Kidney tubule cell (primary cell): ENCODE results near the gene COLQ.
A peak's percentile ranks its signal among the peaks of the same experiment; 100 is the strongest.

Experiments
- DNase-seq: peaks from one replicate; pipeline ENCODE4 v3.0.0-alpha.2; 2018; ENCODE audit warnings: low spot score

COLQ gene

DNA sequence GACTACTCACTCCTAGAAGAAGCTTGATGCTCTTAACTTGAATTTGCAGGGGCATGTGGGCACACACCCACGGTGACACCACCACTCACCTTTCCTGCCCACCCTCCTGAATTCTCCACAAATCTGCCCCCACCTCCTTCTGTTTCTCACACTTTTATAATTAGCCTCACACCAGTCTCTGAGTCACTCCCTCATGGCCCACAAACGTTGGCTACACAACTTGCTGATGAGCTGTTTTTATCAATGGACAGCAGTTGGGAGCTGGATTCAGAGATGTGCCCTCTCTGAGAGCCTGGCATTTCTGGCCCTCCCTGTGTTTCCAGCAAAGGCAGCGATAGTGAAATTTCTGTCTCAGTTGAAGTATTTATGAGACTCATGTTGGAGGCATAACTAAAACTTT is 1.3 kb downstream of the COLQ start:
- DNase-seq: peak; percentile 10

DNA sequence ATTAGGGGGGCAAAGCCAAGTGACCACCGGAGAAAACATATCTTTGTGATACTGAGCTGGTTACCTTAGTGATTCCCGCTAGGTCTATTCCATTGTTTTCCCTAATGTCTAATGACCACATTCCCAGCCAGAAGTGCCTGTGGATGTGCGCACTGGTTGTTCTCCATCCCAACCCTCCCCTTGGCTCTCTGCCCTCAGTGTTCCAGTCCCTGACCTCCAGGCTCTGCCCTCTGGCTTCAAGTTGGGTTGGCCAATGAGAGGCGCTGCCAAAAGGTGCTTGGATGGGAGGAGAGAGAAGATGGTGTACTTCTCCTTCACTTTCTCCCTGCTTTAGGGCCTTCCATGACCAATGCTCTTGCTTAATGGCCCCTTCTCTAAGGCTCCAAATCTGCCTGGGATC is 2.4 kb downstream of the COLQ start:
- no peak for DNase-seq

DNA sequence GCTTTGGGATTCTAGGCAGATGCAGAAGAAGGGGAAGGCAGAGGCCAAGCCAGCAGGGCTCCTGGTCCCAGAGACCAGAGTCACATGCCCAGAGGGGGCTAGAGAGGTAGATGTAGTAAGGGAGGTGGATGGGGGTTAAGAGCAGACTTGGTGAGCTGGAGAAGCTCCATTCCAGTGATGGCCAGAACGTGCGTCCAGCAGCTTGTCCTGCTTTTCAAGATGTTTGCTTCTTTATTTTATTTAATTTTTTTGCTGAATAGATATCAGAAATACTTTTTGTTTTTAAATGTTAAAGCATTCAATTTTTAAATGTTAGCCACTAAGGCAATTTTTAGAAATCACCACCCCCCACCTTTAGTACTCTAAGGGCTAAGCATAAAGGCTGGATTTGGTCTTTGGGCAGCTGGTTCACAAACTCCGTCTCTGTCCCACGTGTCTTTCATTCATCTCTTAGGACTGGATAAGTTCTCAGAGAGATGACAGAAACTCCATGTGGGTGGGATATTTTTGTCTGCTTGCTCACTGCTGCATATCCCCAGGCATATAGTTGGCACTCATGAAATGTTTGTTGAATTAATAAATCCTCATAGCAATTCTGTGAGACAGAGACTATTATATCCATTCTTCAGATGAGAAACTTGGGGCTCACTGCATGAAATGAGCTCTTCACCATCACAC is 6.7 kb downstream of the COLQ start:
- DNase-seq: no peak

DNA sequence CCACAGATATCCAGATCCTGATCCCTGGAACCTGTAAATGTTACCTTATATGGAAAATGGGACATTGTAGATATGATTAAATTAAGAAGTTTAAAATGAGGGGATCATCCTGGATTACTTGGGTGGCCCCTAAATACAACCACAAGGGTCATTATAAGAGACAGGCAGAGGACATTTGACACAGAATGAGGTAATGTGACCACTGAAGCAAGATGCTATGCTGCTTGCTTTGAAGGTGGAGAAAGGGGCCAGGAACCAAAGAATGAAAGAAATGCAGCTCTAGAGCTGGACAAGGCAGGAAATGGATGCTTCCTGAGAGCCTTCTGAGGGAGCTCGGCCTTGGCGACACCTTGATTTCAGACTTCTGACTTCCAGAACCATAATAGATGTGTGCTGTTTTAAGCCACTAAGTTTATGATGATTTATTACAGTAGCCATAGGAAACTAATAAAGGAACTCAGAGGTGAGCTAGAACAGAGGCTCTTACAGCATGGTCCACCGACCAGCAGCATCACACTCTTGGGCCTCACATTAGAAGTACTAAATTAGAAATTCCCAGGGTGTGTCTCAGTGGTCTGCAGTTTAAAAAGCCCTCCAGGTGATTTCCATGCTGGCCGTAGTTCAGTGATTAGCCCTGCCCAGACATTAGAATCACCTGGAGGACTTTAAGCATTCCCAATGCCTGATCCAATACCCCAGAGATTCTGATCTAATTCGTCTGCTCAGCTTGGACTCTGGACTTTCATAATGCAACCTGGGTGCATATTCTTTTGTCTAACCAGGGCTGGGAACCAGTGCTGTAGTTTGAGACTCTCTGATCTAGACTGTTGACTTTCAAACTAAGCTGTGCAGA is 7.5 kb downstream of the COLQ start:
- peak; percentile 20 for DNase-seq

DNA sequence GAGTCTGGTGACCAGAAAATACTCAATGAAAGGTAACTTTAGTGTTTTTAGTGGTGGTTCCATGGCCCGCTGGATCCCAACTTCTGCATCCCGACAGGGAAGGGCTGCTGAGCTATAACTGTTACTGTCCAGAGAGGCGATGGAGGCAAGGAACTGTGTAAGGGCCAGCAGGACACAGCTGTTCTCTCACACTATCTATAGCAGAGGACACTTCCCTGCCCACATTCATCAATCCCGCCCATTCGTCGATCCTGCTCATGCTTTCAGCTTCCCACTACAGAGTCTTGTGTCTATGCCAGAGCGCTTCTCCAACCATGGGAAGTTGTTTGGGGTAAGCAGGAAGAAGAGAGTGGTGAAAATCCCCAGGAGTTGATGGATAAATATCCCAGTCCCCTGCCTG is 8.4 kb downstream of the COLQ start:
- DNase-seq: no peak

DNA sequence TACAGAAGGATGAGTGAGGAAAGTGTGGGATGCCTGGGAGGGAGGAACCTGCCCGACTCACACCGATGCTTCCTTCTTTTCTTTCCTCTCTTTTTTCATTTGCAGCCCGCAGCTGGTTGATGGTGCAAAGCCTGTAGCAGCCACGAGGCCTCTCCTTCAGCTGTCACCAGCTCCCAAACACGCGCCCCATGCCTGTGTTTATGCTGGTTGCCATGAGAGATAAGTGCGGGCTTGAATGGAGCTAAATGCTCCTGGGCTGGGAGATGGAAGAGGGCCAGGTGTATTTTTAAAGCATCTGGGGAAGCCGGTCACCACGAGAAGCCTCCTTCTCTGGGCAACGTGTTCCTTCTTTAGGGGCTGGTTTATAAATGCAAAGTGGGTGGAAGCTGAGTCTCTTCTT is 9.3 kb downstream of the COLQ start:
- DNase-seq: no peak

DNA sequence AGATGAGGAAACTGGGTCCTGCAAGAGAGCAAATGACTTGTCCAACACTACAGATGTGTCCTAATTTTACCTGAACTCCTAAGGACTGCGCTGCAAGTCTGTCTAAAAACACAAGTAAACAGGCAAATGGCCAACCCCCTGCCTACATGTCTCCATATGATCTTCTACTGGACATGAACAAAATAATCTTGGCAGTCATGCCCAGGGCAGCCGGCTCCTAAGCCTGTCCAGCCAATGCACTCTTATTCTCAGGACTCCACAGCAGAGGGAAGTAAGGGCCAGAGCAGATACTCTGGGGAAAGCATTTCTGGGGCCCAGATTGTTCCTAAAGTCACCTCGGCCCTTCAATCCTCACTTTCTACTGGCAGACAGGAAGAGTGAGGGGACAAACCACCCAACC is 10.3 kb downstream of the COLQ start:
- no peak for DNase-seq

DNA sequence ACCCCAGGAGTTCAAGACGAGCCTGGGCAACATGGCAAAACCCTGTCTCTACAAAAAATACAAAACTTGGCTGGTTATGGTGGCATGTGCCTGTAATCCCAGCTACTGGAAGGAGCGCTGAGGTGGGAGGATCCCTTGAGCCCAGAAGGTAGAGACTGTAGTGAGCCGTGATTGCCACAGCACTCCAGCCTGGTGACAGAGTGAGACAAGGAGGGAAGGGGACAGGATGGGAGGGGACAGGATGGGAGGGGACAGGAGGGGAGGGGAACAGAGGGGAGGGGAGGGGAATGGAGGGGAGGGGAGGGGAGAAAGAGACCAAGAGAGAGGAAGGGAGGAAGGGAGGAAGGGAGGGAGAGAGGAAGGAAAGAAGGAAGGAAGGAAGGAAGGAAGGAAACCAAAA is 11.0 kb downstream of the COLQ start:
- no peak for DNase-seq

DNA sequence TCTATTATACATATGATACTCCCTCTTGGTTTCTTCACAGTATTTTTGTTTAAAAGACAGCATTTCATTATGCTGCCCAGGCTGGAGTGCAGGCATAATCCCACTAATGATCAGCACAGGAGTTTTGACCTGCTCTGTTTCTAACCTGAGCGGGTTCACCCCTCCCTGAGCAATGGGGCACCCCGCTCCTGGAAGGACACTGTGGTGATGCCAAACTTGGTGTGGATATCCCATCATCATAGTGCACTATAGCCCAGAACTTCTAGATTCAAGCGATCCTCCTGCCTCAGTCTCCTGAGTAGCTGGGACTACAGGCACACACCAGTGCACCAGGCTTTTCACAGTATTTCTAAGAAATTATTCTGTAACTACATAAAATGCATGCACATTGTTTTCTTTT is 14.9 kb downstream of the COLQ start:
- no peak for DNase-seq

DNA sequence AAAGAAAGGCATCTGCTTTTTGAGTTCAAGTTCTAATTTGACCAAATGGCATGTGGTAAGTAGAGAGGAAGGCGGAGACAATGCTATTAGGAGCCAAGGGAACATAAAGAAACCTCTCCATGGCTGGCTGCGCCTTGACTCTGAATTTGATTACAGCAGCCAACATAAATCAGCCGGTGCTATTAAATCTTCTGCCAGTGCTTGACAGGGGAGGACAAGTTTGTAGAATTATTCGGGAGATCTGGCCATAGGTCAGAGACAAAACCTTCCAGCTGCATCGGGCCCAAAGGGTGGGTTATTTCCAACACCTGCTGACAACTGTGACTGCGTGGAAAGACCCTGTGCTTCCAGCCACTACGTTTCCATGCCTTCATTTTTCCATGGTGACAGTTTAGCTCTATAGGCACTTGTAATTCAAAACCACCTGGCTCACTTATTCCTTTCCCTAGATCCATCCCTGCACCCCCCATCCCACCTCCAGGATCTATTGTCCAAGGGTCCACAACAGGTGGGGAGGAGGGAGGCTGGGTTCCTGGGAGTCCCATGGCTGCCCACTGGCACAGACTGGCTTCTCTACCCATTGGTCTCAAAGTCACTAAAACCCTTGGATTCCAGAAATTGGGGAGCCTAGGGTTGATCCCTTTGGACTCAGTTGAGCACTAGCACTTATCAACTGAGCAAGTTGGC is 15.9 kb downstream of the COLQ start:
- DNase-seq: no peak

DNA sequence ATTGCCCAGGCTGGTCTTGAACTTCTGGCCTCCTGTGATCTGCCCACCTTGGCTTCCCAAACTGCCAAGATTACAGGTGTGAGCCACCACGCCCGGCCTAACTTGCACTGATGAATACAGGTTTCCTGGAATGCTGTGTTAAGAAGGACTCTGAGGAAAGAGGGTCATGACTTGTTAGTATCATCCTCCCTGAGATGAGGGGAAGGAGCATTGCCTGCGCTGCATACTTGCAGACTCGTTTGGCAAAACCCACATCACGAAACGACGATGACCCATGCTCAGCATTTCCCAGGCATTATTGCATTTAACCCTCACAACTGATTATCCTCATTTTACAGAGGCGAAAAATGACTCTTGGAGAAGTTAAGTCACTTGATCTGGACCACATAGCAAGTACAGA is 18.9 kb downstream of the COLQ start:
- DNase-seq: no peak

DNA sequence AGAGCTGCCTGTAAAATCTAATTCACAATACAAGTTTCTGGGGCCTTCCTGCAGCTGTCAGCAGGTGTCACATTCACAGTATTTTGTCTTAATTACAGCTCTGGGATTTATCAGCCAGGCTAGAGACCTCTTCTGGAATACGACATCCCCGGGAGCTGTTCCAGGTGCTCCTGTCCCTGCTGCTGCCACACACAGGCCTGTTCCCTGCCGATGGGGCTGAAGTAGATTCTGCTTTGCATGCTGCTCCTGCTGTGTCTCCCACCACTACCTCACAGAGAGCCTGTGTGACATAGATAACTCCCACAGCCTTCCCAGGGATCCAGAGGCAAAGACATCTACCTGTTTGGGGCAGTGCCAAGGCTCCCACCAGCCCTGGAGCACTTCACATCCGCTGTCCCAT is 20.4 kb downstream of the COLQ start:
- DNase-seq: no peak

DNA sequence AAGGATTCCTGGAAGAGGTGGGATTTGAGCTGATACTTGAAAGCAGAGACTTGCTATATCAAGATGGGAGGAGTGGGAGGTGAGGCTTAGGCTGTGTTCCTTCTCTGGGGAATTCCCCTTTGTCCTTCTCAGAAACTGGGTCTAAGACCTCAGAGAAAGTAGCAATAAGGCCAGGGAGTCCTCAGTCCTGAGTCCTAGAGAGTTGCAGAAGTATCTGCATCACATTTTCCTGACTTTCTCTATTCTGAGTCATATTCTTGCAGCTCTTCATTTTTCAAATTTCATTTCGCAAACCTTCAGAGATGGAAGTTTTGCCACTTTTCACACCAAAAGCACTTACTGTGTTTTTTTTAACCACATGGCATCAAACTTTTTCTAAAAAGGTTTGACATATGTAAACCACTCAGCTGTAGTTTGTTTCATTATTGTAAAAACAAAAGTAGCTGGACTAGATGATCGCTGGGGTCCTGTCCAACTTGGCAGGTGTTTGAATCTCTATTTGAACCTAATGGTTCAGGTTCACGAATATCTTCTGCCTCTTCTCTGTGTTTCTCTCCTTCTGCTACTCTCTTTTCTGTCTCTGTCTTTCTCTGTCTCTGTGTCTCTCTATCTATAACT is 21.3 kb downstream of the COLQ start:
- DNase-seq: no peak

DNA sequence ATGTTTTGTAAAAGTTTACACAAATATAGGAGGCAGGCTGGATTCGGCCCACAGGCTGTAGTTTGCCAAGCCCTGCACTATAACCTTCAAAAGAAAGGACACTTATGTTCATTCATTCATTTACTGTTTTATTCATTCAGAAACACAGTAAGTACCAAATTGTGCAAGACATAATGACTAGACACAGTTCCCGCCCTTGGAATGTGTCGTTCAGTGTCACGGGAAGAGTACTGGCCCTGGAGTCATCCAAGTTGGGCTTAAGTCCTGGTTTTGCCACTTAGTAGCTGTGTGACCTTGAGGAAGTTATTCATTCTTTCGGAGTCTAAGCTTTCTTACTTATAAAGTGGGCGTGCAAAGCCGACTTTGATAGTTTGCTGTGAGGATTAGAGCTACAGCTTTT is 22.0 kb downstream of the COLQ start:
- DNase-seq: no peak

DNA sequence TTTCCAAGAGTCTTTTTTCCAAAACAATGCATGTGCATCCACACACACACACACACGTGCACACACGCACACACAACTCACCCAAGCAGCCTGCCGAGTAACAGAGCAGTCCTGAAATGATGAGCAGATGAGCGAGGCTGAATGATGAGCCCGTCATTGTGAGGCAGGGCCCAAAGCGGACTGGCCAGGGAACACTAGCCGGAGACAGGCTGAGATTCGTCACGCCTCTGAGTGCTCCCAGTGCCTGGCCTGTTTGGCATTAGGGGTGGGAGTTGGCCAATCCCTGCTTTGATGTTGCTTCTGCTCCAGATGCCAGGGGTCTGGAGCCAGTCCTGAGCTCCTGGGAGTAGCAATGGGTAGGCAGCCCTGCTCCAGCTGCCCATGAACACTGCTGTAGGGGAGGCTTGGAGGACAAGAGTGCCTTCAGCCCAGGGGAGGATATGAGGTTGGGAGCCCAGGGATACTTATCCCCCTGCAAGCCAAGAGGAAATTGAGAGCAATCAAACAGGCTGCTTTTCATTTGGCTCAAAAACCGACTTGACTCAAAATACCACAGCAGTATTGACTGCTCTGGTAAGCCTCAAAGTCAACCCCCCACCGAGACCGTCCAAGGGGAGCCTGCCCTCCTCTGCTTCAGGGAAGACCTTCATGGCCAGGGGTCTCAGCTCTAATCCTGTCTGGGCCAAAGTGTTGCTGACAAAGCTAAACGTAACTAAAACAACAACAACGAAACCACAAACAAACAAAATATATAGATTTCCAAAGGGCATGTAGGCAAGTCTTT is 22.9 kb downstream of the COLQ start:
- DNase-seq: no peak

DNA sequence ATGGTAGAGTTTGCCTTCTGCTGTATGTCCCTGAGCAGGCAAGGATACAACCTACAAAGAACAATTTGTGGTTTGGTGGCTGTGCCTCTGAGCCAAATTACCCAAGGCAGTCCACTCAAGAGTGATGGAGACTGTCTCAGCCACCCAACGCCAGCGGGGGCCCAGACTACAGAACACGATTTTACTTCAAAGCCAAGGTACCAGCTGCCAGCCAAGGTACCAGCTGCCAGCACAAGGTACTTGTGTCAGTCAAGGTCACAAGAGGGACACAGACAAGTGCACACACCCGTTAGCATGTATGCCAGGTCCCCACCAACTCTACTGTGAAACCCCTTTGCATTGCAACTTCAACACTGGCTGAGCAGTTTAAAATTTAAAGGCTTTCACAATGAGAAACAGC is 23.5 kb downstream of the COLQ start:
- no peak for DNase-seq

DNA sequence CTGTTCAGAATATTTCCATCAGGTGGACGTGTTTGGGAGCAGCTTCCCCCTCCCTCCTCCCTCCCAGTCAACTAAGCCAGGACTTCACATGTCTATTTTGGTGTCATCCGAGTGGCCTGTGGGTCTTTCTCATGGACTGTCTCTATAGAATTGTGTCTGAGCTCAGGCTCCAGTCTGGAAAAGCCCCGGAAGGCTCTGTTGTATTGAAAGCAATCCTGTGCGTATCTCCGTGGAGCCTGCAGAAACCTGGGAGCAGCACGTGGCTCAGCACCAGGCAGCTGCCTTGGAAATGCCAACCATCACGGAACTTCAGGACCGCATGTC is 25.2 kb downstream of the COLQ start:
- no peak for DNase-seq

DNA sequence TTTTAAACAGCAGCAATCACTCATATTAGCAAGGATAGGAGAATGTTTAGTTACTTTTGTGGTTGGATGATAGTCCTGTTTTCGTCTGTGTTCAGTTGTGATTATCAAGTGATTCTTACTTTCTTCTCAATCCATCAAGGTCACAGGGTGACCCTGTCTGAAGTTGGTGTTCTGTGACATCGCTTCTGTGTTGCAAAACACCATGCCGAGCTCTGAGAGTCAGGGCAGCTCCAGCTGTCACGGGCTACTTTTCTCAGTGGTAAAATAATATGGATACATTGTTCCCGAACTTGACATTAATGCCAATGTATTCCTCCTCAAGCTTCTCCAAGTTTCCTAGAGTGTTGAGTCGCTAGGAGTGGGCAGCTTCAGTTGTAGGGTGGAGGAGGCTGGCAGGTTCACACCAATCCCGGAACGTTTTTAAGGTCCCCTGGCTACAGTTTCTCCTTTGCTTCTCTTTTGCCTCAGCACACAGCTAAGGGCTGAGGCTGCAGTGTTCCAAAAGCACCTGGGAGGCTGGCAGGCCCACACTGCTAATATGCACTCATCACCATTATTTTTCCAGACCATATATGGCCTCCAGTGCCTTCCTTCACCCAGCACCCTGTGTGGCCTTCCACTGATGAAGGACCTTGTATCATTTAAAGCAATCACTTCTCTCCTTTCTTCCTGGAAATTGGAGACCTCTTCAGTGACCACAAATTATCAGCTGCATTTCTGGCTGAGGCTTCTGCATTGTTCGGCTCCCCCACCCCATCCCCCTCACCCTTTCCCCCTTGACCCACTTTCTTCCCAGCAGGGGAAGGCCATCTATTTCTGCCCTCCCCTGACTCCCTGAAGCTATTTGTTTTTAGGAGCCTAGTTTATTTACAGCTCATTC is 25.8 kb downstream of the COLQ start:
- no peak for DNase-seq

DNA sequence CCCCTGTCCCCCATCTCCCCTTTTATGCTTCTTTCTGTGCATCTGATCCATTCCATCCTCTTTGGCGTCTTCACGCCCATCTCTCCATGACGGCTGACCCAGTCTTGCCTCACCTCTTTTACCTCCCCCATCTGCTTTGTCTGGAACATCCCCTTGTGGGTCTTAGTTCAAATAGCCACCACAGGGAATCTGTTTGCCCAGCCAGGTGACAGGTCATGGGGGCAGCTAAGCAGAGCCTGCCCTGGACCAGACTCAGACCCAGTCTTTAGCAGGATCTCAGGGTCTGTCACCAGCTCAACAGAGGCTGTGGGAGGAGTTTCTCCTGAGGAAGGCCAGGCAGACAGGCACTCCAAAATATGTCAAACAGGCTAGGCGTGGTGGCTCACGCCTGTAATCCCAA is 28.1 kb downstream of the COLQ start:
- DNase-seq: no peak

DNA sequence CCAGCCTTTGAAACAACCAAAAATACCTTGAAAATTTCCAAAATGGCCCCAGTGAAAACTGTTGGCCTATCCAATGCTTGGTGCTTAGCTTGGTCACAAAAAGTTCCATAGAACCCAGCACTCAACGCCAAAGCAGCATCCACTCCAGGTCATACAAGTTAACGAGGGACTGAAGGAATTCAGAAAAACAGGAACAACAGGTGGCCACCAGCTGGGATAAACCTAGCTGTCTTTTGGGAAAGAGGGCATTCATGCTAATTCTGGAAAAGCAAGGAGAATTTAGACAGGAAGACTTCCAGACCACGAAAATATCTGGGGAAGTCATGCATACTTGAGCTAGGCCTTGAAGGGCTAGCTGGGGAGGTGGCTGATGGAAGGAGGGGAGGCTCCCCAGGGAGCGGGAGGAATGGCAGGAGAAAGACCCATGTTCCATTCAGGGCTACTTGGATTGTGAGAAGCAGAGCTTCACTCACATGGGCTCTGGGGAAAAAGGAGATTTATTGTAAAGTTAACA is 28.6 kb downstream of the COLQ start:
- no peak for DNase-seq

DNA sequence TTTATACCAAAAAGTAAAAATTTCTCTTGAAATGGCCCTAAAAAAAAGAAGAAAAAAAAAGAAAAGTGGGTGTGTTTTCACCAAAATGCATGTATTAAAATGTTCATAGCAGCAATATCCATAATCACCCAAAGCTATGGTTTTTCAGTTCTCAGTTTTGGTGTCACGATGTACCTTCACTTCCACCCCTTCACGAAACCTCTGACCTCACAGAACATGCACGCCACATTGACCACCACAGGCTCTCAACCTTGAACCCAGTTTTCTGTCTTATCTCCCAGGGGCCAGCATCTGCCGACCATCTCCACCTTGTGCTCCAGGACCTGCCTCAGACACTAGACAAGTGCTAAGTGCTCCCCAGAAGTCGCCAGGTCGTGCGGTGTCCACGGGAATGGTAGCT is 30.4 kb downstream of the COLQ start:
- DNase-seq: no peak
